Panc1 (cell line): ENCODE data around the gene GRPEL2.

Experiments
- CTCF ChIP-seq: fragments of 450-650 bp; IDR thresholded peaks from 2 replicates; pipeline ENCODE4 v1.5.1; 2017; ENCODE audit warnings: mild to moderate bottlenecking
- POLR2AphosphoS5 ChIP-seq: IDR thresholded peaks from 2 replicates; pipeline ENCODE4 v1.6.1; 2012; ENCODE audit warnings: mild to moderate bottlenecking, low read depth, low read length, moderate library complexity
- REST ChIP-seq, 2 experiments: IDR thresholded peaks; 2 replicates each; pipeline ENCODE4 v1.6.1; 2011 to 2012; ENCODE audit warnings: low read depth in 2 of 2, control low read depth in 1 of 2, low read length in 1 of 2, mild to moderate bottlenecking in 1 of 2, moderate library complexity in 1 of 2; ENCODE audit not compliant: insufficient read depth in 1 of 2
- SIN3A ChIP-seq: IDR thresholded peaks from 2 replicates; pipeline ENCODE4 v1.6.1; 2012; ENCODE audit warnings: low read depth, mild to moderate bottlenecking, low read length, moderate library complexity, borderline replicate concordance; ENCODE audit not compliant: insufficient read depth
- TCF7L2 ChIP-seq: IDR thresholded peaks from 2 replicates; pipeline ENCODE4 v1.6.1; 2011; ENCODE audit warnings: mild to moderate bottlenecking, low read depth, low read length, inconsistent platforms

- TF ChIP-seq SIN3A (no peak), CTCF (no peak), POLR2AphosphoS5 (no peak), REST (IDR thresholded peaks at IDR 0.05; ENCODE audit: insufficient read depth in 1 of 2, low read depth in 2 of 2, low read length in 1 of 2) (no peak), TCF7L2 (no peak)
Observed at GRCh38 chr5:149301049-149301743, 44.1 kb upstream of the GRPEL2 start.
